NOMO-1 (cell line): ENCODE data around the gene AJM1.
"Not testable (repeated sequence)": the region's sequence is repeated elsewhere in the genome, so short reads cannot be mapped to it uniquely, and the experiment has no call there.

Source experiments
- DNase-seq, 2 experiments: peaks; one replicate each; lab custom pipeline; 2025; ENCODE audit not compliant: unreplicated experiment in 2 of 2; lab: John Stamatoyannopoulos, UW

Gene AJM1

DNA sequence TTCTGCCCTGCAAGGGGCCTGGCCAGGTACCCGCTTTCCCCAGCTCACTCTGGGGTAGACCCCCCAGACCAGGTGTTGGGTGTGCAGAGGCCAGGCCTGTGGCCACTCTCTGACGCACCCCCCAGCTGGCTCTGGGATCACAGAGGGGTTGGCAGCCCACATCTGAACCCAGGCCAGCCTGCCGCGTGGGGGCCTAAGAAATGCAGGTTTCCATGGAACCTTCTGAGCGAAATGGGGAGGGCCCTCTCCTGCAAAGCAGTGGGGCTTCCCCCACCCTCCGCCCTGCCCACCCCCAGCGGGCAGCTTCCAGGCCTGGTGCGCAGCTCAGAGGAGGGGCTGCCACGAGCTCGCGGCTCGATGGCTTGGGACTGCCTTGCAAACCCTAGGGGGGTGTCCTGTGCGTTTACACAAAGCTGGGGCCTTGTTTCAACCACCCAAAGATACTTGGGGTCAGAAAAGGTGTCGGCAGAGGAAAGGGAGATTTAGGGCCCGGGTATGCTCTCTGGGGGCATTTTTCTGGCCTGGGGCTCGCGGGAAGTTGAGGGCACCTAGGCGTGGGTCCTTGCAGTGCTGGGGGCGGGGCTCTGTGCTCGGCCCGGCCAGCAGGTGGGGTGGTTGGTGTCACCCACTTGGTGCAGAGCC, 1.0 kb downstream of the AJM1 start:
- DNase-seq, result not testable (repeated sequence)

DNA sequence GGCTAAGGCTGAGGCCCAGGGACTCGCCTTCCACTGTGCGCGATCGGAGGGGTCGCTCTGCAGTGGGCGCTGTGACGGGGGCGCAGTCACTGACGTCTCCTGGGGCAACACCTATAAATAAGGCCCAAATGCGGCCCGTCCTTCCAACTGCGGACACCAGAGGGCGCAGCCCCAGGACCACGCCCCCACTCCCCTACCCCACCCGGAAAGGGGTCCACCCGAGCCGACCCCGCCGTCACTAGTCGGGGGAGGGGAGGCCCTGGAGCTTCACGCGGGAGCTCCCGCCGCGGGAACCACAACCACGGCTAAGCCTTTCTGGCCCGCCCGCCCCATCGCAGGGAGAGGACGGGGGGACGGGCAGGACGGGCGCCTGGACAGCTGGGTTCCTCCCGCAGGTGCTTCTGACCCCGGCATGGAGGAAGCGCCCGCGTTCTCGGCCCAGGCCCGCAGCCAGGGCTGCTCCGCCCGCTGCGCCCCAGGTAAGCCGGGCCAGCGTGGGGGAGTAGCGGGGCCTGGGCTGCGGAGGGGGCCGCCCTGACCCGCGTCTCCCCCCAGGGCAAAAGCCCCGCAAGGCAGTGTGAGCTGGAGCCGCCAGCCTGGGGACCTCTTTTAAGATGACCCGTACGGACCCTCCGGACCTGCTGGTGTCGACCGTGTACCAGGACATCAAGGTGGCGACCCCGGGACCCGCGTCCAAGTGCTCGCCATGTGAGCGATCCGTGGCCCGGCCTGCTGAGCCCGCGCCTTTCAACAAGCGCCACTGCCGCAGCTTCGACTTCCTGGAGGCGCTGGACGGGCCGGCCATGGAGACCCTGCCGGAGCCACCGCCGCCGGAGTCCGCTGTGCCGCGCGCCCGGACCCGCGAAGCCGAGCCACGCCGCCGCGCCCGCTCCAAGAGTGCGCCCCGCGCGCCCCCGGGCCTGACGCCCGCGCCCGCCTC, 1.8 kb downstream of the AJM1 start:
- peak; percentile 15 to 16 for DNase-seq

GRCh38 chr9:136844761-136845464, 2.6 kb downstream of the AJM1 start:
- DNase-seq, result no peak

DNA sequence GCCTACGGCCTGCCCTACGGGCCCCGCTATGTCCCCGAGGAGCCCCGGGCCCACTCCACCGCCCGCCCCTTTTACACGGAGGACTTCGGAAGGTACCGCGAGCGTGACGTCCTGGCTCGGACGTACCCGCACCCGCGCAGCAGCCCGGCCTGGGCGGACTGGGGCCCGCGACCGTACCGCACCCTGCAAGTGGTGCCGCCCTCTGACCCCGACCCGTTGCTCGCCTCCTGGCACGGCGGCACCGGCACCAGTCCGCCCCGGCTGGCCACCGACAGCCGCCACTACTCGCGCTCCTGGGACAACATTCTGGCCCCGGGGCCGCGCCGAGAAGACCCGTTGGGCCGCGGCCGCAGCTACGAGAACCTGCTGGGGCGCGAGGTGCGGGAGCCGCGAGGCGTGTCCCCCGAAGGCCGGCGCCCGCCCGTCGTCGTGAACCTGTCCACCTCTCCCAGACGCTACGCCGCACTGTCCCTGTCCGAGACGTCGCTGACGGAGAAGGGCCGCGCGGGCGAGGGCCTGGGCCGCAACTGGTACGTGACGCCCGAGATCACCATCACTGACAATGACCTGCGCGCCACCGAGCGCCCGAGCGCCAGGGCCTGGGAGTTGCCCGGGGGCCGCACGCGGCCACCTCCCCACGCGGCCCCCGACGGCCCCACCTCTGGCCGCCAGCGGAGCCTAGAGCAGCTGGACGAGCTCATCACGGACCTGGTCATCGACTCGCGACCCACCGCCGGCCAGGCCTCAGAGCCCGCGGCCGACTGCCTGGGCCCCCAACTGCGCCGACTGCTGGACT, 3.4 kb downstream of the AJM1 start:
- DNase-seq, result no peak

DNA sequence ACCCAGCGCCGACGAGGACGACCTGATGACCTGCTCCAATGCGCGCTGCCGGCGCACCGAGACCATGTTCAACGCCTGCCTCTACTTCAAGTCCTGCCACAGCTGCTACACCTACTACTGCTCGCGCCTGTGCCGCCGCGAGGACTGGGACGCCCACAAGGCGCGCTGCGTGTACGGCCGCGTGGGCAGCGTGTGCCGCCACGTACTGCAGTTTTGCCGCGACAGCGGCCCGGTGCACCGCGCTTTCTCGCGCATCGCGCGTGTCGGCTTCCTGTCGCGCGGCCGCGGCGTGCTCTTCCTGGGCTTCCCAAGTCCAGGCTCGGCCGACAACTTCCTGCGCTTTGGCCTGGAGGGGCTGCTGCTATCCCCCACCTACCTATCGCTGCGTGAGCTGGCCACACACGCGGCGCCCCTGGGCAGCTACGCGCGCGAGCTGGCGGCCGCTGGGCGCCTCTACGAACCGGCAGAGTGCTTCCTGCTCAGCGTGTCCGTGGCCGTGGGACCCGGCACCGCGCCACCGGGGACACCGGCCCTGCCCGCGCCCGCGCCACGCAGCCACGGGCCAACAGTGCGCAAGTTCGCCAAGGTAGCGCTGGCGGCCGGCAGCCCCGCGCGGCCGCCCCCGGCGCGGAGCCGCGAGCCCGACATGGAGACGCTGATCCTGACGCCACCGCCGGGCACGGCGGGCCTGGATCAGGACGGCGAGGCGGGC, 4.3 kb downstream of the AJM1 start:
- no peak for DNase-seq

DNA sequence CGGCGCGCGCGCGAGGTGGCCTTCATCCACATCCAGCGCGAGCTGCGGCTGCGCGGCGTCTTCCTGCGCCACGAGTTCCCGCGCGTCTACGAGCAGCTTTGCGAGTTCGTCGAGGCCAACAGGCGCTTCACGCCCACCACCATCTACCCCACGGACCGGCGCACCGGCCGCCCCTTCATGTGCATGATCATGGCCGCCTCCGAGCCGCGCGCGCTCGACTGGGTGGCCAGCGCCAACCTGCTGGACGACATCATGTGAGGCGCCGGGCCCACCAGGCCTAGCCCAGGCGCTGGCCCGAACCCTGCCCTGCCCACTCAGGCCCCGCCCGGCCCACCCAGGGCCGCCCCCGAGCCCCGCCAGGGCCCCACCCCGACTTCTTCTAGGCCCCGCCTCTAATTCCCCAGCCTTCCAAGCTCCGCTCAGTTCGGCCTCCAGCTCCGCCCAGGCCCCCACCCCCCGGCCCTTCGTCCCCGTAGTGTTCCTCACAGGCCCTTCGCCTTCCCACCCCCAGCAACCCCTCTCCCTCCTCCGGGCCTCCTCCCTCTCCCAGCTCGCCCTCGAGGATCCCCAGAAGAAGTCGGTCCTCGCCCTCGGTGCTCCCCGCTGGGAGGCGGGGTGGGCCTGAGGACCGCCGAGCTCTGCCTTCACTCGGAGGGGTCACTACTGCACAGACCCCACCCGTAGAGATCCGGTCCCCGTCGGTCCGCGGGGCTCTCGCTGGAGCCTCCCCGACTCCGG, 5.0 kb downstream of the AJM1 start:
- peak; percentile 33 to 34 for DNase-seq

DNA sequence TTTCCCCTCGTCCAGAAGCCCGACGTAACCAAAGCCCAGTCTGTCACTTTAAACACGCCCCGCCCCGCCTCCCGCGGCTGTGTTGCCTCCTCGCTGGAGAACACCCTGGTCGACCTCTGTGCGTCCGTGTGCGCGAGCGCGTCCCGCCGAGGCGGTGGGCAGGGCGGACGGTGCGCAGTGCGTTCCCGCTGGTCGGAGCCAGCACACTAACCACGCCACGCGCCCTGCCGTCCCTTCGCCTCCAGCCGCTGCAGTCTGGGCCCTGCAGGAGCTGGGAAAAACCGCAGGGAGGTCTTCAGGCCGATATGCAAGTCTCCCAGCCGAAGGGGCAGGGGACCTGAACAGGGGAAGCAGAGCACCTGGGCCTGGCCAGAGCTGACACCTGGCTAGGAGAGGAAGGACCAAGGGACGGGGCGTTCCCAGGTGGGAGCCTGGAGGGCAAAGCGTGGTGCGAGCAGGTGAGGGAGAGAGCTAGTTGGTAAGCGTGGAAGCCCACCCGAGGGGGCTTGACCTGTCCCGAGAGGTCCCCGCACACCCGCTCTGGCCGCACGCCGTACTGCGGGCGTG, 5.6 kb downstream of the AJM1 start:
- peak; percentile 94 to 96 for DNase-seq

- peak; percentile 64 to 65 for DNase-seq
These were observed 6.2 kb downstream of the AJM1 start for GRCh38 chr9:136848393-136849037.

DNA sequence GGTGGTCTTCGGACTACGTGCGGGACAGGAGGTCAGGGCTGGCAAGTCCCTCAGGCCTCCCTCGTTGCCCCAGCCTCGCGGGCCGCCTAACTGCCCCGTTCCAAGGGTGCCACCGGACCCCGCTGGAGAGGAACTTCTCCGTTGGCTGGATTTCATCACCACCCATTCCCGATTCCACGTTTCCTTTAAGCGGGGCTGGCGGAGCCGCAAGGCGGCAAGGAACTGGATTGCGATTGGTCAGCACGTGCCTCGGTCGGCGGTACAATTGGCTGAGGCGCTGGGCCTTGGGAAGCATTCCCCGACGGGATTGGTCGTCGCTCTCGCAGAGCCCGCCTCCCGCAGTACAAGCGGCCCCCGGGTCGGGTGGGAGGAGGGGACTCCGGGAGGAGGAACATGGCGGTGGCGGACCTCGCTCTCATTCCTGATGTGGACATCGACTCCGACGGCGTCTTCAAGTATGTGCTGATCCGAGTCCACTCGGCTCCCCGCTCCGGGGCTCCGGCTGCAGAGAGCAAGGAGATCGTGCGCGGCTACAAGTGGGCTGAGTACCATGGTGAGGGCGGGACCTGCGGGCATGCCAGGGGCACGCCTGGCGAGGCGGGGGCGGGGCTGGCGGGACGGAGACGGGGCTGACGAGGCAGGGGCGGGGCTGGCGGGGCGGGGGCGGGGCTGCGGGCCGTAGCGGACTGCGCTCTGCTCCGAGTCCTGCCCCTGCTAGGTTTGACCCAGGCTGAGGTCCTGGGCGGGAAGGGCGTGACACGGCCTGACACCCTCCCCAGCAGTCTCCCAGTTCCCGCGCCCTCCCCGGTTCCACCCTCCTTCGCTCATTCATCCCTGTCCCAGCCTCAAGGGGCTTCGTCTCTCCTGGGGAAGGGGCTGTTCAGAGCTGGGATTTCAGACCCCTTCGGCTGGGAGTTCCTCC, 7.0 kb downstream of the AJM1 start, which contains the start of gene PHPT1:
Gene PHPT1, plus strand, starts transcription at position 372 of the 922 bp plus-strand sequence. Its CDS starts 22 bp downstream, at position 394.
- peak; percentile 100 for DNase-seq

DNA sequence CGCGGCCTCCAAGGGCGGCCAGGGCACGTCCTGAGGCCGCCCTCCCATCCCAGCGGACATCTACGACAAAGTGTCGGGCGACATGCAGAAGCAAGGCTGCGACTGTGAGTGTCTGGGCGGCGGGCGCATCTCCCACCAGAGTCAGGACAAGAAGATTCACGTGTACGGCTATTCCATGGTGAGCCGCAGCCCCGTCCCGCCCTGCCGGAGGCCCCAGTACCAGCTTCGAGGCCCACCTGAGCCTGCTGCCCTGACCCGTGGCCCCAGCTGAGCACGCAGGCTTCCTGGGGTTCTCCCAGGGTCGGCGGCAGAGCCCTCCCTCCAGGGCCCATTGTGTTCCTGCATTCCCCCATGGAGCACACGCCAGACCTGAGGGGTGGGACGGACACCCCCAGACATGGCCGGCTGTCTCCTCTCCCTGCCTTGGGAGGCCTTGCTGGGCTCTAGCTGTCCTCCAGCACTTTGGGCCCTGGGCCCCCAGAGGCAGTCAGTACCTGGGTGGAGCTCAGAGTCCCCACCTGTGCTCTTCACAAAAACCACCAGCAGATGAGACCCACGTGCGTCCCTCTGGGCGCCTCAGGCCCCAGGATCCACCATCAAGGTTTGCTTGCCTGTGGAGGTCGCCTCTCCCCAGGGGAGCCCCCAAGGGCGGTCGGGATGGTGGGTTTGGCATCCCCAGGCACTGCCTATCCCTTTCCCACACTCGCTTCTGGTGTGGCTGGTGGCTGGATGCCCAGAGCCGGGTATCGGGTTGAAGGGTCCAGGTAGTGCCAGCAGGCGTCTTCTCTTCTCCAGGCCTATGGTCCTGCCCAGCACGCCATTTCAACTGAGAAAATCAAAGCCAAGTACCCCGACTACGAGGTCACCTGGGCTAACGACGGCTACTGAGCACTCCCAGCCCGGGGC, 7.9 kb downstream of the AJM1 start:
- no peak for DNase-seq

DNA sequence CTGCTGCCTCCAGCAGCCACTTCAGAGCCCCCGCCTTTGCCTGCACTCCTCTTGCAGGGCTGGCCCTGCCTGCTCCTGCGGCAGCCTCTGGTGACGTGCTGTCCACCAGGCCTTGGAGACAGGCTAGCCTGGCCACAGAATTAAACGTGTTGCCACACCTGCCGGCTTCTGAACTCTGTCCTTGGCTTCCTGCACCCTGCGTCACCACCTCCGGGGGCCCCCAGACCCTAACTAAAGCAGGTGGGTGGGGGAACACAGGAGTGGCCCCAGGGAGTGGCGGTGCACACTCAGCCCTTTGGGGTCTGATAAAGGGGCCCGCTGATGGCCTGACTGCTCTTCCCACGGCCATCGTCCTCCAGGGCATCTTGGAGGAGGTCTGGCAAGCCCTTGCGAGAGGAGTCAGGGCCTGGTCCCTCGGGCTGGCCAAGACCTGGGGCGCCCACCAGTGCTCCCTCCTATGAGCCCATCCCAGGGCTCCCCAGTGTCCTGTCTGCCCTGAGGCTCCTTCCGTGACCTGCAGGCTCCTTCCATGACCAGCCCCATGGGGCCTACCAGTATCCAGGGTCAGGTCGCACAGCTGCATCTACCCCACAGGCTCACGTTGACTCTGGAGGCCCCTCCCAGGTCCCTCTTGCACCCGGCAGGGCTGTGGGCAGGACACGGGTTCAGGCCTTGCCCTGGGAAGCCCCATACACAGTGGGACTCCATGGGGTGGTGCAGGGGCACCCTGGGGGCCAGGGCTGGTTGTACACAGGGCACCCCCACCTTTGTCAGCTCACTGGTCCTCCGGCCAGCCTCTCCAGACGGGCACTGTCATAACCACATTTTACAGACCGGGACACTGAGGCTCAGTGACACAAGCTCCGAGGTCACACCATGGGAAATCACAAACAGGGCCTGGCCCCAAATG, 8.8 kb downstream of the AJM1 start:
- no peak for DNase-seq

DNA sequence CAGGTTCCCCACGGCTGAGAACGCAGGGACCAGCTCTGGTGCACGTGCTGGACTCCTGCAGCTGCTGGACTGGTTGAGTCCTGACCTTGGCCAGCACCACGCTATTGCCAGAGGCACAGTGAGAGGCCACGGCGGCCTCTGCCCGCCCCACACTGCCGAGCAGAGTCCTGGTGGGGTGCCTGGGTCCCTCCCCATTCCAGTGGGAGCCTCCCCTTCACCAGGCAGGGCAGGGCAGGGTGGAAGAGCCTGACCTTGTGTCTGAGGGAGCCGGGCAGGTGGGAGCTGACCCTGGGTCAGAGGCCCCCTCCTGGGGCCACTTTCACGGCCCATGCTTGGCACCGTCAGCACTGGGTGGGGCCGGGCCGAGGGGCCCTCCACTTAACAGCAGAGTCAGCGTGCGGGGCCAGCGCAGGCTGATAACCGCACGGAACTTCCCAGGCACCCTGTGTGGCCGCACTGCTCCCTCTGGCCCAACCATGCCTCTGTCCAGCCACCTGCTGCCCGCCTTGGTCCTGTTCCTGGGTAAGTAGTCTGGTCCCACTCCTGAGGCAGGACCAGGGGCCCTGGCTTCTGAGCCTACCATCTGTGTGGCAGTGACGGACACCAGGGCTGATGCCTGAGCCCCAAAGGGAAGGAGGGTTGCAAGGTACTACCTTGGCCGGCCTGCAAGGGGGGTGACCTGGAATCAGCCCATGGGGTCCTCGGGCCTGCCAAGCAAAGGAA, 9.8 kb downstream of the AJM1 start, which contains the start of gene MAMDC4:
Gene MAMDC4, plus strand, starts transcription at position 406 of the 723 bp plus-strand sequence. Its CDS starts 71 bp downstream, at position 477.
- DNase-seq, result no peak

DNA sequence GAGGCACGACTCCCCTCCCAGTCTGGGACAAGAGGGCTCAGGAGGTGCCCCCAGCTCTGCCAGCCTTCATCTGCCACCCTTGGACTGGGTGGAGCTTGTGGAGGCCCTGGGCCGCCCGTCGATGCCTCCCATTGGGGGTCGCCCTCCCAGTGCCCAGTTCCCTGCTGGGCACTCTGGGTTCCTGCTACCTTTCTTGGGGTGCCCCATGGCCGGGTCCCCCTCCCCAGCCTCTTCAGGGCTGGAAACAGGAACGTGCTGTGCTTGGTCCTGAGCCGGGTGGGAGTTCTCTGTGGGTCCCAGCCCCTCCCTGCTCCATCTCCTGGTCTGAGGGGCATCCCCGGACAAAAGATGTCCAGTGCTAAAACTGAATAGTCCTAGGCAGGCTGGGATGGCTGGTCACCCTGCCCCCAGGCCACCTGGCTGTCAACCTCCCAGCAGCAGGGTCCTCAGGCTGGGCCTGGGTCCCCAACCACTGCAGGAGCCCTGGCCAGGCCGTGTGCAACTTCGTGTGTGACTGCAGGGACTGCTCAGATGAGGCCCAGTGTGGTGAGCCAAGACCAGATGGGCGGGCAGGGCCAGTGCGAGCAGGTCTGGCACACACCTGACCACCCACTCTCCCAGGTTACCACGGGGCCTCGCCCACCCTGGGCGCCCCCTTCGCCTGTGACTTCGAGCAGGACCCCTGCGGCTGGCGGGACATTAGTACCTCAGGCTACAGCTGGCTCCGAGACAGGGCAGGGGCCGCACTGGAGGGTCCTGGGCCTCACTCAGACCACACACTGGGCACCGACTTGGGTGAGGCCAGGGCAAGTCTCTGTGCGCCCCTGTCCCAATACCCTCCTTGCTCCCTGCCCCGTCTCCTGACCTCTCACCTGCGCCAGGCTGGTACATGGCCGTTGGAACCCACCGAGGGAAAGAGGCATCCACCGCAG, 10.7 kb downstream of the AJM1 start:
- no peak for DNase-seq
